SK-N-SH (cell line): ENCODE measurements around the gene WFDC9. TPM values are rescaled to one million over a fixed set of nuclear protein-coding genes. Genes with fewer than 3 reads are reported as not detected.

ENCODE experiments used
- CTCF ChIA-PET: fragments of 300-600, 350-600 bp; formaldehyde crosslinking; extraction: SDS; loops from one replicate; lab custom pipeline; 2021; lab: Yijun Ruan, JAX
- POLR2A ChIA-PET: fragments of 350-600 bp; sonication (Branson Sonifier 250); formaldehyde crosslinking; extraction: SDS; loops from one replicate; lab custom pipeline; 2020; ENCODE audit warnings: antibody characterized with exemption, inconsistent platforms; lab: Yijun Ruan, JAX
- DNase-seq: peaks from one replicate; pipeline ENCODE4 v3.0.0; 2012
- H2AFZ ChIP-seq: fragments of 200-600 bp; sonication (generic); 2 replicates; pipeline ENCODE4 v1.8.1; 2016; ENCODE audit warnings: antibody characterized with exemption, mild to moderate bottlenecking, low read depth
- H3F3A ChIP-seq: fragments of 200-600 bp; sonication (generic); replicated peaks from 2 replicates; pipeline ENCODE3; 2016; ENCODE audit warnings: antibody characterized with exemption, mild to moderate bottlenecking; ENCODE audit not compliant: insufficient read depth
- H3K27ac ChIP-seq, 2 experiments: fragments of 200-500 bp in 1 of 2; fragments of 200-600 bp in 1 of 2; sonication (Bioruptor generic) in 1 of 2; sonication (generic), shearing (Covaris generic) in 1 of 2; 2 replicates each; pipeline versions ENCODE4 v1.5.1 to v1.6.1; 2014 to 2016; ENCODE audit warnings: low read depth in 2 of 2, inconsistent platforms in 1 of 2, low read length in 1 of 2, mild to moderate bottlenecking in 1 of 2, mixed read lengths in 1 of 2
- H3K27me3 ChIP-seq: fragments of 200-600 bp; sonication (generic), shearing (Covaris generic); 2 replicates; pipeline ENCODE4 v1.6.1; 2016; ENCODE audit warnings: mixed run types; ENCODE audit not compliant: insufficient read depth
- H3K36me3 ChIP-seq, 2 experiments: fragments of 200-500 bp in 1 of 2; fragments of 200-600 bp in 1 of 2; sonication (Bioruptor generic) in 1 of 2; sonication (generic) in 1 of 2; replicated peaks in 1 of 2; 2 replicates each; pipeline versions ENCODE3 to v1.5.1; 2014 to 2016; ENCODE audit warnings: low read length in 1 of 2, mild to moderate bottlenecking in 1 of 2; ENCODE audit not compliant: insufficient read depth in 2 of 2, control insufficient read depth in 1 of 2
- H3K4me1 ChIP-seq, 2 experiments: fragments of 200-500 bp in 1 of 2; fragments of 200-600 bp in 1 of 2; sonication (Bioruptor generic) in 1 of 2; sonication (generic), shearing (Covaris generic) in 1 of 2; 2 replicates each; pipeline versions ENCODE4 v1.5.1 to v1.6.1; 2014 to 2016; ENCODE audit warnings: low read depth in 1 of 2, low read length in 1 of 2, mixed run types in 1 of 2; ENCODE audit not compliant: insufficient read depth in 2 of 2, control insufficient read depth in 1 of 2
- H3K4me2 ChIP-seq: fragments of 200-600 bp; sonication (generic), shearing (Covaris generic); 2 replicates; pipeline ENCODE4 v1.6.1; 2017; ENCODE audit warnings: mixed run types
- H3K4me3 ChIP-seq, 2 experiments: fragments of 200-500 bp in 1 of 2; fragments of 200-600 bp in 1 of 2; sonication (Bioruptor generic) in 1 of 2; sonication (generic), shearing (Covaris generic) in 1 of 2; 2 replicates each; pipeline versions ENCODE4 v1.5.1 to v1.8.1; 2014 to 2016; ENCODE audit warnings: low read depth in 2 of 2, inconsistent platforms in 1 of 2, low read length in 1 of 2, mild to moderate bottlenecking in 1 of 2, mixed read lengths in 1 of 2, moderate library complexity in 1 of 2
- H3K79me2 ChIP-seq: fragments of 200-600 bp; sonication (generic); 2 replicates; pipeline ENCODE4 v1.8.1; 2017; ENCODE audit warnings: mild to moderate bottlenecking; ENCODE audit not compliant: insufficient read depth
- H3K9ac ChIP-seq: fragments of 200-600 bp; sonication (generic); 2 replicates; pipeline ENCODE4 v1.6.1; 2017; ENCODE audit warnings: mixed run types
- H3K9me2 ChIP-seq: fragments of 200-600 bp; sonication (generic); 2 replicates; pipeline ENCODE4 v1.6.1; 2017; ENCODE audit warnings: mixed run types
- H3K9me3 ChIP-seq: fragments of 200-600 bp; sonication (generic); 2 replicates; pipeline ENCODE4 v1.6.1; 2017; ENCODE audit warnings: mixed run types, mild to moderate bottlenecking, moderate library complexity
- H4K20me1 ChIP-seq: fragments of 200-600 bp; sonication (generic); 2 replicates; pipeline ENCODE4 v1.6.1; 2017; ENCODE audit warnings: mild to moderate bottlenecking, mixed run types; ENCODE audit not compliant: insufficient read depth
- CTCF ChIP-seq: fragments of 200-600 bp; sonication (generic); IDR thresholded peaks from 2 replicates; pipeline ENCODE4 v1.6.1; 2017; ENCODE audit warnings: antibody characterized with exemption, mild to moderate bottlenecking, moderate library complexity
- EP300 ChIP-seq, 2 experiments: IDR thresholded peaks; 2 replicates each; pipeline versions ENCODE4 v1.4.0 to v1.6.1; 2012; ENCODE audit warnings: borderline replicate concordance in 1 of 2, low read depth in 1 of 2, low read length in 1 of 2
- FOXM1 ChIP-seq: IDR thresholded peaks from 2 replicates; pipeline ENCODE4 v1.4.0; 2012; ENCODE audit warnings: low read depth, mild to moderate bottlenecking
- GATA2 ChIP-seq: sonication (generic); formaldehyde crosslinking; IDR thresholded peaks from 2 replicates; pipeline ENCODE4 v1.5.0; 2020; ENCODE audit warnings: mild to moderate bottlenecking, missing genetic modification reagents
- MEF2A ChIP-seq: IDR thresholded peaks from 2 replicates; pipeline ENCODE4 v1.4.0; 2012; ENCODE audit warnings: low read depth, borderline replicate concordance
- PBX3 ChIP-seq: IDR thresholded peaks from 2 replicates; pipeline ENCODE4; 2012
- POLR2AphosphoS5 ChIP-seq: IDR thresholded peaks from 2 replicates; pipeline ENCODE4 v1.6.1; 2012; ENCODE audit warnings: low read depth, low read length
- RFX5 ChIP-seq: IDR thresholded peaks from 2 replicates; pipeline ENCODE4 v1.6.1; 2012; ENCODE audit warnings: mild to moderate bottlenecking, improper control_type of control experiment, low read length
- RXRA ChIP-seq: IDR thresholded peaks from 2 replicates; pipeline ENCODE4 v1.4.0; 2012; ENCODE audit warnings: low read depth, mild to moderate bottlenecking, borderline replicate concordance
- TAF1 ChIP-seq: IDR thresholded peaks from 2 replicates; pipeline ENCODE4 v1.6.1; 2012; ENCODE audit warnings: low read depth, mild to moderate bottlenecking, low read length, moderate library complexity, borderline replicate concordance
- TCF12 ChIP-seq: IDR thresholded peaks from 2 replicates; pipeline ENCODE4 v1.4.0; 2012
- YY1 ChIP-seq: IDR thresholded peaks from 2 replicates; pipeline ENCODE4 v1.4.0; 2012; ENCODE audit warnings: low read depth, mild to moderate bottlenecking
- WGBS: methylation state at CpG from one replicate; pipeline ENCODE4 v1.1.6; 2017; ENCODE audit warnings: low lambda C conversion rate; 5-methylcytosine and 5-hydroxymethylcytosine counted together
- polyA plus RNA-seq, 3 experiments: library from polyadenylated mRNA; depleted of rRNA; stranded (reverse); fragments of >200 nt; gene quantifications; 2 replicates each; pipeline ENCODE4 v1.2.3, GENCODE V29; 2012
- TF ChIP-seq, protein P1 (sequence below): IDR thresholded peaks from 2 replicates; pipeline ENCODE4 v1.4.0; 2012; ENCODE audit warnings: low read depth
- TF ChIP-seq, protein P2 (sequence below): IDR thresholded peaks from 2 replicates; pipeline ENCODE4 v1.4.0; 2012; ENCODE audit warnings: low read depth, borderline replicate concordance
- TF ChIP-seq, protein P3 (sequence below): IDR thresholded peaks from 2 replicates; pipeline ENCODE4 v1.6.1; 2012; ENCODE audit warnings: mild to moderate bottlenecking, low read depth, low read length, moderate library complexity
- TF ChIP-seq, protein P4 (sequence below): fragments of 150-350 bp; IDR thresholded peaks from 2 replicates; pipeline ENCODE4 v1.6.1; 2016; ENCODE audit warnings: mild to moderate bottlenecking, low read depth, low read length

WFDC9 gene
- polyA plus RNA-seq, 1 of the 3 experiments (the other 2 are of a cell fraction): not detected

DNA sequence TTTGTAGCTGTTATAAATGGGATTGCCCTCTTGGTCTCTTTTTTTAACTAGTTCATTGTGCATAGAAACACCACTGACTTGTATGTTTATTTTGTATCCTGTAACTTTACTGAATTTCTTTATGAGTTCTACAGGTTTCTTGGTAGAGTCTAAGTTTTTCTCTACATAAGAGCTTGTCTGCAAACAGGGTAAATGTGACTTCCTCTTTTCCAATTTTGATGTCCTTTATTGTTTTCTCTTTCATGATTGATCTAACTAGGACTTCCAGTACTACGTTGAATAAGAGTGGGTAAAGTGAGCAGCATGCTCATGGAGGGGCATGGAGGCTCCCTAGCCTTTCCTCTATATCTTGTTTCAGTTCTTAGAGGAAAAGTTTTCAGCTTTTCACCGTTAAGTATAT is 4.5 kb downstream of the WFDC9 start:
- no peaks in the 10 kb centered on the region for H3K79me2 ChIP-seq
- H4K20me1 ChIP-seq: no peaks in the 10 kb centered on the region
- no peaks in the 10 kb centered on the region for H3K36me3 ChIP-seq
- H3K27me3 ChIP-seq: no peaks in the 10 kb centered on the region
- H3K9me2 ChIP-seq: no peaks in the 10 kb centered on the region
- POLR2A ChIA-PET: no interaction called here
- CTCF ChIA-PET: interaction anchor here (0.7 to 4.2 kb wide), 2 partner anchors 144 to 145 kb away, joined by 3 to 21 read pairs; no protein-coding TSS in a partner anchor
- H3K4me1 ChIP-seq: no peaks in the 10 kb centered on the region; a peak in 1 of 4 replicates
- no peak overlapping the region for H2AFZ ChIP-seq
- H3K27ac ChIP-seq: no peak overlapping the region
- 3% methylated on average over 2 of the region's 2 CpGs for WGBS
- TF ChIP-seq YY1 (no peak), TCF12 (no peak), TAF1 (no peak), PBX3 (no peak), RFX5 (no peak), EP300 (IDR thresholded peaks at IDR 0.05; ENCODE audit: borderline replicate concordance in 1 of 2, low read depth in 1 of 2, low read length in 1 of 2) (no peak), GATA2 (CRISPR knock-in tag) (no peak), RXRA (no peak), MEF2A (no peak), CTCF (no peak), POLR2AphosphoS5 (no peak), FOXM1 (no peak)
- TF ChIP-seq, protein P1, sequence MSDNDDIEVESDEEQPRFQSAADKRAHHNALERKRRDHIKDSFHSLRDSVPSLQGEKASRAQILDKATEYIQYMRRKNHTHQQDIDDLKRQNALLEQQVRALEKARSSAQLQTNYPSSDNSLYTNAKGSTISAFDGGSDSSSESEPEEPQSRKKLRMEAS: no peak
- TF ChIP-seq, protein P2, sequence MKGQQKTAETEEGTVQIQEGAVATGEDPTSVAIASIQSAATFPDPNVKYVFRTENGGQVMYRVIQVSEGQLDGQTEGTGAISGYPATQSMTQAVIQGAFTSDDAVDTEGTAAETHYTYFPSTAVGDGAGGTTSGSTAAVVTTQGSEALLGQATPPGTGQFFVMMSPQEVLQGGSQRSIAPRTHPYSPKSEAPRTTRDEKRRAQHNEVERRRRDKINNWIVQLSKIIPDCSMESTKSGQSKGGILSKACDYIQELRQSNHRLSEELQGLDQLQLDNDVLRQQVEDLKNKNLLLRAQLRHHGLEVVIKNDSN: no peak
- TF ChIP-seq, protein P3, sequence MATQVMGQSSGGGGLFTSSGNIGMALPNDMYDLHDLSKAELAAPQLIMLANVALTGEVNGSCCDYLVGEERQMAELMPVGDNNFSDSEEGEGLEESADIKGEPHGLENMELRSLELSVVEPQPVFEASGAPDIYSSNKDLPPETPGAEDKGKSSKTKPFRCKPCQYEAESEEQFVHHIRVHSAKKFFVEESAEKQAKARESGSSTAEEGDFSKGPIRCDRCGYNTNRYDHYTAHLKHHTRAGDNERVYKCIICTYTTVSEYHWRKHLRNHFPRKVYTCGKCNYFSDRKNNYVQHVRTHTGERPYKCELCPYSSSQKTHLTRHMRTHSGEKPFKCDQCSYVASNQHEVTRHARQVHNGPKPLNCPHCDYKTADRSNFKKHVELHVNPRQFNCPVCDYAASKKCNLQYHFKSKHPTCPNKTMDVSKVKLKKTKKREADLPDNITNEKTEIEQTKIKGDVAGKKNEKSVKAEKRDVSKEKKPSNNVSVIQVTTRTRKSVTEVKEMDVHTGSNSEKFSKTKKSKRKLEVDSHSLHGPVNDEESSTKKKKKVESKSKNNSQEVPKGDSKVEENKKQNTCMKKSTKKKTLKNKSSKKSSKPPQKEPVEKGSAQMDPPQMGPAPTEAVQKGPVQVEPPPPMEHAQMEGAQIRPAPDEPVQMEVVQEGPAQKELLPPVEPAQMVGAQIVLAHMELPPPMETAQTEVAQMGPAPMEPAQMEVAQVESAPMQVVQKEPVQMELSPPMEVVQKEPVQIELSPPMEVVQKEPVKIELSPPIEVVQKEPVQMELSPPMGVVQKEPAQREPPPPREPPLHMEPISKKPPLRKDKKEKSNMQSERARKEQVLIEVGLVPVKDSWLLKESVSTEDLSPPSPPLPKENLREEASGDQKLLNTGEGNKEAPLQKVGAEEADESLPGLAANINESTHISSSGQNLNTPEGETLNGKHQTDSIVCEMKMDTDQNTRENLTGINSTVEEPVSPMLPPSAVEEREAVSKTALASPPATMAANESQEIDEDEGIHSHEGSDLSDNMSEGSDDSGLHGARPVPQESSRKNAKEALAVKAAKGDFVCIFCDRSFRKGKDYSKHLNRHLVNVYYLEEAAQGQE: no peak
- TF ChIP-seq, protein P4, sequence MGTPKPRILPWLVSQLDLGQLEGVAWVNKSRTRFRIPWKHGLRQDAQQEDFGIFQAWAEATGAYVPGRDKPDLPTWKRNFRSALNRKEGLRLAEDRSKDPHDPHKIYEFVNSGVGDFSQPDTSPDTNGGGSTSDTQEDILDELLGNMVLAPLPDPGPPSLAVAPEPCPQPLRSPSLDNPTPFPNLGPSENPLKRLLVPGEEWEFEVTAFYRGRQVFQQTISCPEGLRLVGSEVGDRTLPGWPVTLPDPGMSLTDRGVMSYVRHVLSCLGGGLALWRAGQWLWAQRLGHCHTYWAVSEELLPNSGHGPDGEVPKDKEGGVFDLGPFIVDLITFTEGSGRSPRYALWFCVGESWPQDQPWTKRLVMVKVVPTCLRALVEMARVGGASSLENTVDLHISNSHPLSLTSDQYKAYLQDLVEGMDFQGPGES: no peak
- H3K9ac ChIP-seq: no peak overlapping the region
- no peaks in the 10 kb centered on the region for H3K9me3 ChIP-seq
- no peak for DNase-seq
- no peaks in the 10 kb centered on the region for H3F3A ChIP-seq
- no peak overlapping the region for H3K4me3 ChIP-seq
- H3K4me2 ChIP-seq: no peak overlapping the region
